Stimulated activated CD4-positive, alpha-beta T cell treated with anti-CD3 and anti-CD28 coated beads, Interleukin-2, amount 100 ng/mL, for 48 hours (primary cell): Measurements from ENCODE around the gene ULK2.
A peak's percentile ranks its signal among the peaks of the same experiment; 100 is the strongest.
"Not testable (repeated sequence)": the region's sequence is repeated elsewhere in the genome, so short reads cannot be mapped to it uniquely, and the experiment has no call there.

Experiments
- DNase-seq, 2 donors: peaks; one replicate each; pipeline ENCODE4 v3.0.0-alpha.2; 2020

Gene ULK2

DNA sequence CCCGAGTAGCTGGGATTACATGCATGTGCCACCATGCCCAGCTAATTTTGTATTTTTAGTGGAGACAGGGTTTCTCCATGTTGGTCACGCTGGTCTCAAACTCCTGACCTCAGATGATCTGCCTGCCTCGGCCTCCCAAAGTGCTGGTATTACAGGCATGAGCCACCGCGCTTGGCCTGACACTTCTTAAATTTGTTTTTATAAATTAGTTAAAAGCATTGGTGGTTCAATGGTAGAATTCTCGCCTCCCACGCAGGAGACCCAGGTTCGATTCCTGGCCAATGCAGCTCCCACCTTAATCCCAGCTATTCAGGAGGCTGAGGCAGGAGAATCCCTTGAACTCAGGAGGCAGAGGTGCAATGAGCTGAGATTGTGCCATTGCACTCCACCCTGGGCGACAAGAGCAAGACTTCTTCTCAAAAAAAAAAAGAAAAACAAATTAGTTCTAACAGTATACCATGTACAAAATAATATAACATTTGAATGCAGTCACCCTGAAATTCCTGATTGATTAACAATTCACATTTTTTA lies 7.0 kb downstream of the ULK2 start:
- DNase-seq = not testable (repeated sequence)

DNA sequence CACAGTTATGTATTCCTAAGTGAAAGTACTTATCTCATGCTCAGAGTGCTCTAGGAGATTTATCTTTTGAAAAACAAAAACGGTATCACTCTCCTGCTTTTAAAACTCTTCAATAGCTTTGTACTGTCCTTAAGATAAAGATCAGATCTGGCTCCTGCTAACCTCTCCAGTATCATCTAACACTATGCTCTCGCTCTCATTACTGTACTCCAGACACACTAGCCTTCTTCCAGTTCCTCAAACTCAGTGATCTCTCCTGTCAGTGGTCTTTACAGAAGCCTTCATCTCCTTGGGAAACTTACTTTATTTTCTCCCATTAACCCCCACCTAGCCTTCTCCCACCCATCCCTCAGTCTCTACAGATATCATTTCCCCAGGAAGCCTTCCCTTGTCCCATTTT lies 10.1 kb downstream of the ULK2 start:
- DNase-seq = no peak

- no peak for DNase-seq
These were observed 33.8 kb downstream of the ULK2 start for GRCh38 chr17:19833914-19834313.

GRCh38 chr17:19830061-19830460 lies 37.7 kb downstream of the ULK2 start:
- DNase-seq = no peak

- DNase-seq = no peak
These were observed 55.3 kb downstream of the ULK2 start for GRCh38 chr17:19812407-19812806.

DNA sequence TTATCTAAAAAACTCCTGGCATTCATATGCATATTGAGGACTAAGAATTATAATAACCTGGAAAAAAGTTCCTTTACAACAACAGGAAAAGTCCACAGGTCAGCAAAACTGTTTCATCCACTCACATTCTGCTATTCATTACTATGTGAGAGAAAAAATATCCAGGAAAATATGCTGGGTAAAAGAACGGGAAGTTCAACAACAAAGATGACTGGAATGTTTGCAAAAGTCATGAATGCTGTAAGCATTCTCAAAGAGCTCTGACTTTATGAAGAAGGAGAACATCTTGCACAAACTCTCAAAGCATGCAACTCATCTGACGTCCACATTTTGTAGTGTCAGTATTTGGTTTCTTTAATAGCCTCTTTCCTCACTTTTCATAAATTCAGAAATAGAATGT lies 62.7 kb downstream of the ULK2 start:
- no peak for DNase-seq

- DNase-seq = no peak
These were observed 67.2 kb downstream of the ULK2 start for GRCh38 chr17:19800571-19800970.

DNA sequence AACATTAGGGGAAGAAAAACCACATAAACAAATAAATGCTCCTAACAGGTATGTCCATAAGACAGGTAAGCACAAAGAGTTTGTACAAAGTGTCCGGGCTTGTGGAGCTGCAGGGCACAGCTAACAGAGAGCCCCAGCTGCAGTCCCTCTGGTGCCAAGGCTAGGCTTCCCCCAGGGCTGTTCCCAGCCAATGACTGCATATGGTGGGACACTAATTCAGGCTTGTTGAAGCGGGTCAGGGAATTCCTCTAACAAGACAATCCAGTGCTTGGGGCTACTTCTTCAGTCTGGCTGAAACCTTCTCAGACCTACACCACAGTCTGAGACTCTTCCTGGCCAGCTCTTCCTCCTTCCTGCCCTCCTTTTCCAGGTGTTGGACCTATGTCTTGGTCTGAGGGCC lies 67.9 kb downstream of the ULK2 start:
- no peak for DNase-seq

GRCh38 chr17:19796457-19796856 lies 71.3 kb downstream of the ULK2 start:
- DNase-seq = no peak

DNA sequence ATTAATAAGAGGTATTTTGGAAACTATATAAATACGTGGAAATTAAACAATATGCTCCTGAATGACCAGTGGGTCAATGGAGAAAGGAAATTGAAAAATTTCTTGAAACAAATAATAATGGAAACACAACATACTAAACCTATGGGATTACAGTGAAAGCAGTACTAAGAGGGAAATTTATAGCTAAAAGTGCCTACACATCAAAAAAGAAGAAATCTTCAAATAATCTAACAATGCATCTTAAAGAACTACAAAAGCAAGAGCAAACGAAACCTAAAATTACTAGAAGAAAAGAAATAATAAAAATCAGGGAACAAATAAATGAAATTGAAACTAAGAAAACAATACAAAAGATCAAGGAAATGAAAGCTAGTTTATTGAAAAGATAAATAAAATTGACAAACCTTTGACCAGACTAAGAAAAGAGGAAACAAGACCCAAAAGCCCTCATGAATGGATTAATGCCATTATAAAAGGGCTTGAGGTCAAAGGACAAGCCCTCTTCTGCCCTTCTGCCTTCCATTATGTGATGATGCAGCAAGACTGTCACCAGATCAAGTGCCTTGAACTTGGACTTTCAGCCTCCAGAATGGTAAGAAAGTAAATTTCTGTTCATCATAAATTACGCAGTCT lies 75.7 kb downstream of the ULK2 start:
- no peak for DNase-seq

GRCh38 chr17:19787733-19788357 lies 79.9 kb downstream of the ULK2 start:
- no peak for DNase-seq

DNA sequence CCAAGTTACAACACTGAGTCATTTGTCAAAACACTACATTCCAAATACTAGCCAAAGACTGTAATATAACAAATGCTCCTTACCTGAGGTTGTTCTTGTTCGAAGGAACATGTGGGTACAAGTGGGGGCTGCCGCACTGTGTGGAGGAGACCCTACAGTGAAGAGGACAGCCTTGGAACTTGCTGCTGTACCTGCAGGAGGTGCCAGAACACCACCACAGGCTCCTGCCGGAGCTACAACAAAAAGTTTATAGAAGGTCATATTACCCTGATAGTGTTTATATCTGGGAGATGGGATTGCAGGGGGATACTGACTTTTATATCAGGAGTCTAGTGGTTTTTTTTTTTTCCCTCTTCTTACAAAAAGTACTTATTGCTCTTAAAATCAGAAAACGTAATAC lies 81.9 kb downstream of the ULK2 start:
- DNase-seq = no peak

- no peak for DNase-seq
These were observed 86.0 kb downstream of the ULK2 start for GRCh38 chr17:19781488-19782458.

- DNase-seq = no peak
These were observed 86.9 kb downstream of the ULK2 start for GRCh38 chr17:19780846-19781245.

DNA sequence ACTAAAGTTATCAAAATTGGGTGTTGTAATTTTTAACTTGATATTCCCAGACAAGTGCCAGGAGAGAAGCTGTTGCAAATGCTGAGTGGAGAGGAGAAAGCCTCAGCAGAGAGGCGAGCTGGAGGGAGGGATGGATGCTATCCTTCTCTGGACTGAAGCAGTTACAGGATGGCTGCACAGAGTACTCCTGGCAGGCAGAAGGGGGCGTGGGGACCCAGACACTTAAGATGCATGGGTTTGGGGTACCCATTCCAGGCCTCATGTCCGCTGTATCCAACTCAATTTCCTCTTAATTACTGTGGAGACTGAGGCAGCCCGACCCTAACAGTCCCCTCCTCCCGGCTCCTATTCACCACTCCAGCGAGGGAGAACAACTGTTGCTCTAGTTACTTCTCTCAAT lies 94.2 kb downstream of the ULK2 start:
- DNase-seq = no peak

DNA sequence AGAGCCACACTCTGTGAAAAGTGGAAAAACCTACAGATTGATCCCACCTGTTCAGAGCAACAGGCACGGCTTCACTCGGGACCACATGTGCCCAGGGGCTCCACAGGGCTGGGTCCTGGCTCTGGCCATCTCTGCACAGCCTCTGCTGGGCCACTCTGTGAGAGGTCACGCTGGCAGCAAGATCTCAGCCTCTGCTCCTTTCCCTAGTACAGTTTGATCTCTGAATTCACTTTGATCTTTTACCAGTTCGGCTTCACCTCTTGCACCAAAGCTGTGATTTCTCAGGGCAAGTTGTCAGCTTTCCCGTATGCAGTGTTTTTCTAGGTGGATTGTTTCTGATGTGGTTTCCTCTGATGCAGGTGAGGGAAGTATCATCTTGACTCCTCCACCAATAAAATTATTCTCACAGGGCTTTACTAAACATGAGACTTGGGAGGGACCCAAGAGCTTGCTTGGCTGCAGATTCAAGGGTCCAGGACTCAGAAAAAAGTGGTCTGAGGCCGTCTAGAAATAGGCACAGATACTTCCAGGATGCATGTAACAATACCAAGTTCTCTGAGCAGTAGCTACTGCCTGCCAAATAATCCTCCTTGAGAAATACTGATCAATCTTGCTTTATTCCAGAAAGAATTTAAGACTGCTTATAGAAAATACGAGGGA lies 95.6 kb downstream of the ULK2 start:
- DNase-seq = no peak

DNA sequence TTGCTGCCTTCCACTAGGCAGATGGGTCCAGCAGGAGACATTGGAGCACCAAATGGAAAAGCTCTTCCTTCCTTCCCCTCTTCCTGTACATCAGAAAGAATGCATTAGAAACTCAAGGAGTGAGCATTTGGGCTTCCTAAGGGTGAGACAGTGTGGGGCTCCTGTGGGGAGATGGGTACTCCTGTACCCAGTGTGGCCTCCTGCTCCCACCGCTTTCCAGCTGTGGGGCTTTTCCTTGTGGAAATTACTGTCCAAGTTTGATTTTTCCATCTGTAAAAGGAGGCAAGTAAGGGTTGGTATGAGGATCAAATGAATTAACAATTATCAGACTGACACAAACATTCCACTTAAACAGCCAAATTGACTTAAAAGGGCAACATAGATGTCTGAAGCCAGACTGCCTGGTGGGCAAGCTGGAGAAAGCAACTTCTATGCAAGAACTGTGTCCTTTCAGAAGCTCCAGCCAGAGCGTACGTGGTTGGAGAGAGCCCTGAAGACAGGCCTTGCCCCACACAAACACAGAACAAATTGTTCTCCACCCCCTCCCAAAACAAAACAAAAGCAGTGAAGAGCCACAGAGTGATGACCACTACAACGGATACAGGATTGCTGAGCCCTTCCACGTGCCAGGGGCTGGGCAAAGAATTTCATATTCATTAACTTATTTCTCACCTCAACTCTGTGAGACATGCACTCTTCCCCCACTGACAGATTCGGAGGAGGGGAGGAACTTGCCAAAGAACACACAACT lies 96.6 kb downstream of the ULK2 start:
- no peak for DNase-seq

DNA sequence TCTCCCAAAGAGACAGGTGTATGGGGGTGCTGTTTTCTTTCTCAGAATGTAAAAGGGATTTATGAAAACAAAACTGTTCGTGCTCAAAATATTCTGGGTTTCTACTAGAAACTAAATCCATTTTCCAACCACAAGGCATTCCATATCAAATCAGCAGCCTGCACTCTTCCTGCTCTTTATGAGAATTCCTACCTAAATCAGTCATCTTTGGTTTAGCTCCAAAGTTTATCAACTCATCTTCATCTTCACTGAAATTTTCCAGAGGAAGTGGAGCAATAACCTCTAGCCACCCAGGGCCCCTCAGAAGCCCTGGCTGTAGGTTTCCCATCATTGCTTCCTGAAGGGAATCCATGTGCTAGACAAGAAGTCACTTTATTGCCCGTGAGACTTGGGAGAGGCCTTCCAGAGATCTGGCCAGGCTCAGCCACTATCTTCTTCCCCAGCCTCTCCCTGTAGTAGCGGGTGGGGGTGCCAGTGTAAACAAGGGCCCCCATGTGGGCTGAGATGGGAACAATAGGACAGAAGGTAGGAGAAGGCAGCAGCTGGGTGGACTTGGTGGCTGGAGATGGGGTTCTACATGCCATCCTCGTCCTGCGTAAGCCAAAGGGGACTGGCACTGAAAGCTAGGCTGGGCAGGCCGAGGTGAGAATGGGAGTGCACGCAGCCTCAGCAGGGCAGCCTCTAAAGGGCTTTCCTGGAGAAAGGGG lies 97.6 kb downstream of the ULK2 start:
- no peak for DNase-seq

DNA sequence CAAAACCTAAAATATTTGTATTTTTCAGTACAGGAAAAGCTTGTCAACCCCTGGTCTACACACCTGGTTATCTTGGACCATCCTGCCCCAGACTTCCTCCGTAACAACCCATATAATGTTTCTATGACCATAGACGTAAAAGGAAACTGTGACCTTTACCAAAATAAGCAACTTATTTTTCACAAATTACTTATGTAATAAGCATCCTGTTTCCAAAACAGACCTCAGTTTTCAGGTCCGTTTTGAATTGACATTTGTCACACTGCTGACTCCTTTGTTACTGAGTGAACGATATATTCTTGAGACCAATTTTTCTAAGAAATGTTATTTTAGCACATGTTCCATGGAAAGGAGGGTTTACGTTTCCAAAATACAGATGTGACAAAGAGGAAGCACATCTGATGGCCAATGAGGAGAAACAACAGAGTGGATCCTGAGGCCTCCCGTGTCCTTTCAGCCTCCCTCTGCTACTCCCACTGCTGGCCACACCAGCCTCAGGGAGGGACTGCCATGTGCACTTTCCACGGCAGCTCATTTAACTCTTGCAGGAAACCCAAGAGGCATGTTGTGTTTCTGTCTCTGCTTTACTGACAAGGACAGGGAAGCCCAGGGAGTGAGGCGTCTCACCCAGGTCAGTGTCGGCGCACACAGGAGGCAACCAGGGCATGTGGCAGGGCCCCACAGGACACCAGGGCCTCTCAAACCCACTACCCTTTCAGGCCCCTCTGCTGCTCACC lies 99.5 kb downstream of the ULK2 start:
- DNase-seq = no peak

- DNase-seq = peak; percentile 84 to 85
These were observed 101.1 kb downstream of the ULK2 start for GRCh38 chr17:19766421-19767270.
